Neuronal stem cell (in vitro differentiated cells): ENCODE data around the gene G3BP1.

Experiments used
- DNase-seq: peaks from one replicate; pipeline ENCODE4 v3.0.0-alpha.2; 2013; ENCODE audit warnings: low spot score
- H2AFZ ChIP-seq: one replicate; pipeline ENCODE4 v1.6.1; 2013; ENCODE audit warnings: mild to moderate bottlenecking, low read length, inconsistent platforms
- H2AK5ac ChIP-seq: 2 replicates; pipeline ENCODE4 v1.6.1; 2013; ENCODE audit warnings: low read depth, mild to moderate bottlenecking, inconsistent platforms, low read length, moderate library complexity, mixed read lengths
- H2BK120ac ChIP-seq: 2 replicates; pipeline ENCODE4 v1.6.1; 2013; ENCODE audit warnings: low read depth, mild to moderate bottlenecking, inconsistent platforms, low read length, moderate library complexity, mixed read lengths
- H2BK12ac ChIP-seq: one replicate; pipeline ENCODE4 v1.6.1; 2013; ENCODE audit warnings: low read length, inconsistent platforms
- H2BK15ac ChIP-seq: 2 replicates; pipeline ENCODE4 v1.6.1; 2013; ENCODE audit warnings: mild to moderate bottlenecking, low read length, inconsistent platforms, mixed read lengths
- H2BK5ac ChIP-seq: one replicate; pipeline ENCODE4 v1.6.1; 2013; ENCODE audit warnings: inconsistent platforms, mild to moderate bottlenecking, low read length, moderate library complexity
- H3K14ac ChIP-seq: one replicate; pipeline ENCODE4 v1.6.1; 2013; ENCODE audit warnings: low read length, inconsistent platforms
- H3K18ac ChIP-seq: 2 replicates; pipeline ENCODE4 v1.6.1; 2013; ENCODE audit warnings: low read length, inconsistent platforms
- H3K23ac ChIP-seq: 2 replicates; pipeline ENCODE4 v1.6.1; 2013; ENCODE audit warnings: low read depth, mild to moderate bottlenecking, mixed read lengths, low read length, inconsistent platforms; ENCODE audit not compliant: poor library complexity
- H3K27ac ChIP-seq: replicated peaks from 3 replicates; pipeline ENCODE4 v1.5.1; 2013; ENCODE audit warnings: low read length, inconsistent platforms
- H3K27me3 ChIP-seq, 3 experiments: 2 replicates each; pipeline ENCODE4 v1.6.1; 2013; ENCODE audit warnings: low read length in 3 of 3, mild to moderate bottlenecking in 2 of 3, inconsistent platforms in 1 of 3, low read depth in 1 of 3, mixed read lengths in 1 of 3, moderate library complexity in 1 of 3; ENCODE audit not compliant: control insufficient read depth in 3 of 3, insufficient read depth in 3 of 3
- H3K36me3 ChIP-seq, 2 donors: replicated peaks in 1 of 2; 2 replicates each; pipeline ENCODE4 v1.6.1; 2013; ENCODE audit warnings: low read length in 2 of 2; ENCODE audit not compliant: control insufficient read depth in 2 of 2, insufficient read depth in 2 of 2
- H3K4ac ChIP-seq: 2 replicates; pipeline ENCODE4 v1.6.1; 2013; ENCODE audit warnings: inconsistent platforms, mild to moderate bottlenecking, low read length, moderate library complexity
- H3K4me1 ChIP-seq, 2 donors: 1 replicate in 1 of 2; 2 replicates in 1 of 2; pipeline ENCODE4 v1.6.1; 2013; ENCODE audit warnings: low read length in 2 of 2, low read depth in 1 of 2; ENCODE audit not compliant: control insufficient read depth in 2 of 2, insufficient read depth in 1 of 2
- H3K4me2 ChIP-seq: one replicate; pipeline ENCODE4 v1.6.1; 2013; ENCODE audit warnings: mild to moderate bottlenecking, low read length, inconsistent platforms; ENCODE audit not compliant: insufficient read depth, poor library complexity, severe bottlenecking
- H3K4me3 ChIP-seq, 2 donors: 2 replicates each; pipeline ENCODE4 v1.5.1; 2013; ENCODE audit warnings: low read length in 2 of 2, mild to moderate bottlenecking in 2 of 2, inconsistent platforms in 1 of 2, moderate library complexity in 1 of 2
- H3K79me1 ChIP-seq: one replicate; pipeline ENCODE4 v1.6.1; 2013; ENCODE audit warnings: low read depth, mild to moderate bottlenecking, inconsistent platforms, low read length, moderate library complexity
- H3K9ac ChIP-seq: one replicate; pipeline ENCODE4 v1.6.1; 2013; ENCODE audit warnings: mild to moderate bottlenecking, low read depth, low read length, inconsistent platforms; ENCODE audit not compliant: poor library complexity
- H3K9me3 ChIP-seq, 2 donors: replicated peaks in 1 of 2; 2 replicates each; pipeline versions ENCODE3 to v1.6.1; 2013; ENCODE audit warnings: low read length in 2 of 2, mild to moderate bottlenecking in 2 of 2, inconsistent platforms in 1 of 2, low read depth in 1 of 2, mixed read lengths in 1 of 2, moderate library complexity in 1 of 2; ENCODE audit not compliant: control insufficient read depth in 2 of 2, insufficient read depth in 1 of 2
- H4K8ac ChIP-seq: one replicate; pipeline ENCODE4 v1.6.1; 2013; ENCODE audit warnings: low read depth, mild to moderate bottlenecking, inconsistent platforms, low read length, moderate library complexity
- H4K91ac ChIP-seq: one replicate; pipeline ENCODE4 v1.6.1; 2013; ENCODE audit warnings: low read length, low read depth, mild to moderate bottlenecking, inconsistent platforms; ENCODE audit not compliant: poor library complexity
- WGBS, 2 donors: extraction: QIAGEN DNeasy Blood & Tissue Kit; methylation state at CpG; one replicate each; pipeline ENCODE4 v1.1.7; 2013; ENCODE audit warnings: missing lambda C conversion rate in 2 of 2, mixed read lengths in 1 of 2; ENCODE audit not compliant: insufficient read length in 2 of 2, insufficient replicate concordance in 1 of 2; ENCODE audit errors: extremely low coverage in 2 of 2; 5-methylcytosine and 5-hydroxymethylcytosine counted together

G3BP1 gene

DNA sequence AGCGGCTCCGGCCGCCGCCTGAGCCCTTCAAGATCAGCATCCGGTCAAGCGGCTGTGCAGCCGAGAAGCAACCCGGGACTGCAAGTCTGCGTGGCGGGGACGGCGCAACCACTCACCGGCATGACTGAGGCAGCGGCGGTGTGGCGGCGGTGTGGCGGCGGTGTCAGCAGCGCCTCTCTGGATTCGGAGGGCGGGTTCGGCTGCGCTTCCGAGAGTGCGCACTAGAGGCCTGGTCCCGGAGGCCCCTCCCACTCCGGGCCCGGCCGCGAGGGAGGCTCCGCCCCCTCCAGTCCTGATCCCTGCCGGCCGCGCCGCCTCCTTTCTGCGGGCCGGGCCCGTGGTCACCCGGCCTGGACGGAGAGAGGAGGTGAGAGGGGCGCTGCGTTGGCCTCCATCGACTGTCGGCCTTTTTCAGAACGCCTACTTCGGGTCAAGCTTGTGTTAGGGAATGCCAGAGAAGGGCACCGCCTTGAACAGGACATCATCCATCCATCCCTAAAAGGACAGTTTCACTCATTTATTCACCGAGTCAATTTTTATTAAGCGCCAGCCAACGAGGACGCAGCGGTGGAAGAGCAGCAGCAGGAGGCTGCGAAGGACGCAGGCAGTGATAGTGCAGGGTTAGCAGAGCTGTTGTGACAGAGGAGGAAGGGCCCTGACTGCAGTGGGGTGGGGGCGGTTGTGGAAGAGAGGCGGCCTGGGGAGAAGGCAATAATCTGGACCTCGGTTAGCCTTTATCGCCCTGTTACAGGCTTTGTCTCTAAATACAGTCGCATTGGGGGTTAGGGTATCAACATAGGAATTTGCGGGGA is 13.1 kb upstream of the G3BP1 start, which contains the start of gene ATOX1:
Gene ATOX1 (minus strand): TSS at position 202 of the 812 bp plus-strand sequence. CDS start 80 bp downstream, at position 122.
- H3K79me1 ChIP-seq = no peaks in the 10 kb centered on the region
- H4K8ac ChIP-seq = no peak within 1 kb of the TSS
- H3K27ac ChIP-seq = peak within 1 kb of the TSS; percentile 71
- H2AK5ac ChIP-seq = no peak within 1 kb of the TSS
- H3K9ac ChIP-seq = peak within 1 kb of the TSS; percentile 93
- no peak within 1 kb of the TSS for H3K14ac ChIP-seq
- peak within 1 kb of the TSS; percentile 68 for H3K18ac ChIP-seq
- H3K4ac ChIP-seq = no peak within 1 kb of the TSS
- peaks cover 5 to 15% of the 10 kb centered on the region in 2 donors for H3K4me1 ChIP-seq
- peak within 1 kb of the TSS; percentile 95 for H3K4me2 ChIP-seq
- H3K23ac ChIP-seq = peak within 1 kb of the TSS; percentile 28
- no peak within 1 kb of the TSS for H4K91ac ChIP-seq
- no peaks in the 10 kb centered on the region for H3K27me3 ChIP-seq
- H2BK12ac ChIP-seq = no peak within 1 kb of the TSS
- H2BK5ac ChIP-seq = no peak within 1 kb of the TSS
- peak; percentile 91 for DNase-seq
- no peak within 1 kb of the TSS for H2BK120ac ChIP-seq
- peak within 1 kb of the TSS; percentile 97 for H2BK15ac ChIP-seq
- peak within 1 kb of the TSS; percentile 95 for H2AFZ ChIP-seq
- H3K9me3 ChIP-seq = no peaks in the 10 kb centered on the region
- H3K4me3 ChIP-seq = peak within 1 kb of the TSS; percentile 91
- no CpG with 5 or more reads among the region's 61 CpGs for WGBS, 2 donors
- H3K36me3 ChIP-seq = no peaks in the 10 kb centered on the region

DNA sequence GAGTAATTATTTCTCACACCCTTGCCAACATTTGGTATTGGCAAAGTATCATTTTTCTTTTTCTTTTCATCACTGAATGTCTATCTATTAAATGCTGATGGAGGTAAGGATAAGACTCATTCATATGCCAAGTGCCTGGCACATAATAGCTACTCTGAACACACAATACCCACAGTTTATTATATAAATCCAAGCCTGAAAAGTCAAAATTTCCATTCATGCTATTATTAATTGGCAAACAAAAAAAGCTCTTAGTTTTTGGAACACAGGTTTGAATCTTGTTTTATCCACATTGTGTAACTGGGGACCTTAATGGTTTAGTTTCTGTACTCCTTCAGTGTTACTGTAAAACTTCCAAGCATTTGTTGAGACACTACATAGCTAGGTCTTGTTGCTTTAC is 7.0 kb upstream of the G3BP1 start:
- Histone ChIP-seq H2AFZ (no peak overlapping the region), H2BK120ac (no peak overlapping the region), H3K4me3 (no peak overlapping the region), H3K9ac (no peak overlapping the region), H3K18ac (no peak overlapping the region), H3K23ac (no peak overlapping the region), H2BK15ac (no peak overlapping the region), H4K91ac (no peak overlapping the region), H4K8ac (no peak overlapping the region), H2BK12ac (no peak overlapping the region), H3K79me1 (no peaks in the 10 kb centered on the region), H3K4ac (no peak overlapping the region), H3K27me3 (no peaks in the 10 kb centered on the region), H3K14ac (no peak overlapping the region), H3K27ac (no peak overlapping the region), H2AK5ac (no peak overlapping the region), H3K4me2 (no peak overlapping the region), H2BK5ac (no peak overlapping the region), H3K9me3 (no peaks in the 10 kb centered on the region), H3K4me1 (peaks cover 4 to 6% of the 10 kb centered on the region in 2 donors), H3K36me3 (no peaks in the 10 kb centered on the region)
- no peak for DNase-seq

DNA sequence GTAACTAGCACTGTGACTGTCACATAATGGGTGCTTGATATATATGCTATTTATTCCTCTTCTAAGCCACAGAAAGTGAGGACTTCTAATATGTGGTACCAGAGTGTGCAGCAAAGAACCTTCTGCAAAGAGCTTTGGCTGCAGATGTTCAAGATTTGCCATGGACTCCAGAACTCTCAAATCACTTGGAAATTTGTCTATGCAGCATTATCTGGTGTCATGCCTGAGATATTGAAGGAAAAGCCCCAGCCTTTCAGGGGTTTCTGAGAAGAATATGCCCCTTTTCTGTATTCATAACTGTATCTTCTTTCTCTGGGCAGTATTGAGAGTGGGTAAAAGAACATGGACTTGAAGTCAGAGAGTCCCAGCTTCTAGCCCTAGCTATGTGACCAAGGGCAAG is 4.8 kb upstream of the G3BP1 start:
- H3K4me3 ChIP-seq = no peak overlapping the region
- H3K27me3 ChIP-seq = no peaks in the 10 kb centered on the region
- H3K4ac ChIP-seq = no peak overlapping the region
- peaks cover 2% of the 10 kb centered on the region for H3K79me1 ChIP-seq
- H3K36me3 ChIP-seq = no peaks in the 10 kb centered on the region
- no peak overlapping the region for H3K14ac ChIP-seq
- no peak overlapping the region for H4K91ac ChIP-seq
- no peak overlapping the region for H2AFZ ChIP-seq
- H3K27ac ChIP-seq = no peak overlapping the region
- no peaks in the 10 kb centered on the region for H3K9me3 ChIP-seq
- H2BK12ac ChIP-seq = no peak overlapping the region
- no peak for DNase-seq
- no peak overlapping the region for H3K9ac ChIP-seq
- peaks cover 6% of the 10 kb centered on the region in 2 donors for H3K4me1 ChIP-seq
- no peak overlapping the region for H3K4me2 ChIP-seq
- H3K18ac ChIP-seq = no peak overlapping the region
- no peak overlapping the region for H3K23ac ChIP-seq
- no peak overlapping the region for H2AK5ac ChIP-seq
- no peak overlapping the region for H2BK15ac ChIP-seq
- H4K8ac ChIP-seq = no peak overlapping the region
- no peak overlapping the region for H2BK120ac ChIP-seq
- H2BK5ac ChIP-seq = no peak overlapping the region

DNA sequence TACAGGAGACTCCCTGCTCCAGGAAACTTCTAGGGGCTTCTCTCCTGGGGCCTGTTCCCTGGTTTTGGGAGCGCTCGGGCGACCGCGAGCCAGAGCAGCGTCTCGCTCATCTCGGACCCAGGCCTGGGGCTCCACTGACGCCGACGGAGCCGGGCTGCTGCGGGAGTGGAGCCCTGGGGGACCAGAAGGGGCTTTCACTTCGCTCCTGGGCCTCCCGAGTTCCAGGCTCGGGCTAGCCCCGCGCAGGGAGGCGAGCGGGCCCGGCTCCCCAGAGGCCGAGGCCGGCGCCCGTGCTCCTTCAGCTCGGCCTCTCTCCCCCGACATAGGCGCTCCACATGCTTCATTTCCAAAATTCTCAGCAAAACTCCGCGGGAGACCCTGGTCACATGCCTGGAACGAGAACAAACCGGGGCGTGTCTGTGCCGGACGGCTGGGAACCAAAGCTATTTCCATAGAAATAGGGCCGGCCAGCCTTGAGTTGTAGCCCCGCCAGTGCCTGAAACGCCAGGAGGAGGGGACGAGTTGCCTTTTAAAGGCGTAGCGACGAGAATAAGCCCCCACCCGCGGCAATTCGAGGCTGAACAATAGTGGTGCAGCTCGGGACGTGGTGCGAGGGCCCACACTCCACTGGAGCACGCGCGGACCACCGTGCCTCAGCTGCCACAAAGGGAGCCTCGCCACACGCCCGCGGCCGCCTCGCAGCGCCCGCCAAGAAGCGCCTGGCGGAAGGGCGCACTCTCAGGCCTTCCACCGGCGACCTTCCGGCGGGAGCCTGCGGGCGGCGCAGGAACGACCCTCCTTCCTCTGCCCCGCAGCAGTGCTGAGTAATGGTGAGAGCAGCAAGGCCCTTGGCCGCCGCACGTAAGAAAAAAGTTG is 1.1 kb upstream of the G3BP1 start:
- H3K18ac ChIP-seq = peak overlapping the region; percentile 99
- H3K14ac ChIP-seq = peak overlapping the region; percentile 84
- peak overlapping the region; percentile 96 for H2BK120ac ChIP-seq
- peak overlapping the region; percentile 96 for H2BK5ac ChIP-seq
- peak overlapping the region; percentile 95 for H2BK15ac ChIP-seq
- no peak overlapping the region for H2BK12ac ChIP-seq
- peak overlapping the region; percentile 95 for H3K27ac ChIP-seq
- H3K23ac ChIP-seq = peak overlapping the region; percentile 97
- peak overlapping the region; percentile 95 for H2AK5ac ChIP-seq
- peaks cover 0 to 16% of the 10 kb centered on the region in 2 donors for H3K36me3 ChIP-seq
- no peaks in the 10 kb centered on the region for H3K9me3 ChIP-seq
- H3K4me3 ChIP-seq = peak overlapping the region; percentile 74 to 75
- H3K4me1 ChIP-seq = peaks cover 9 to 10% of the 10 kb centered on the region in 2 donors
- H3K4me2 ChIP-seq = peak overlapping the region; percentile 79
- no peaks in the 10 kb centered on the region for H3K27me3 ChIP-seq
- H3K79me1 ChIP-seq = peaks cover 7% of the 10 kb centered on the region
- H3K4ac ChIP-seq = peak overlapping the region; percentile 32
- H4K91ac ChIP-seq = peak overlapping the region; percentile 91
- peak overlapping the region; percentile 72 for H4K8ac ChIP-seq
- peak overlapping the region; percentile 90 for H2AFZ ChIP-seq
- no CpG with 5 or more reads among the region's 75 CpGs for WGBS, 2 donors
- peak; percentile 65 for DNase-seq
- peak overlapping the region; percentile 93 for H3K9ac ChIP-seq
